ENCODE measurements around the gene FKBP8. TPM values are rescaled to one million over a fixed set of nuclear protein-coding genes. Genes with fewer than 3 reads are reported as not detected.

FKBP8 gene
- total RNA-seq, 2 donors from 2014 or later, result 277 to 336 TPM

GRCh38 chr19:18559685-18560084 lies 16.3 kb upstream of the FKBP8 start:
- Mint-ChIP-seq H3K4me1 (peaks cover 6% of the 10 kb centered on the region), H3K36me3 (ENCODE audit: low read depth) (peaks cover 18% of the 10 kb centered on the region)
- WGBS, 2 experiments (ENCODE audit: insufficient coverage in 1 of 2, insufficient read length in 1 of 2), result 81 to 93% methylated on average over 5 of the region's 5 CpGs

GRCh38 chr19:18558604-18559003 lies 15.2 kb upstream of the FKBP8 start:
- TF ChIP-seq CTCF (conservative IDR thresholded peaks at IDR 0.05), result no peak
- H3K27ac ChIP-seq (ENCODE audit: low read depth, low read length), result no peak overlapping the region
- H3K36me3 ChIP-seq (ENCODE audit: control insufficient read depth, insufficient read depth, low read length), result peaks cover 12% of the 10 kb centered on the region
- WGBS, 2 experiments (ENCODE audit: insufficient coverage in 1 of 2, insufficient read length in 1 of 2), result 73 to 90% methylated on average over 3 of the region's 3 CpGs
- no peaks in the 10 kb centered on the region for H3K27me3 ChIP-seq (ENCODE audit: control insufficient read depth, insufficient read depth, low read length, poor library complexity, severe bottlenecking)
- Mint-ChIP-seq H3K27me3 (ENCODE audit: insufficient read depth) (no peaks in the 10 kb centered on the region), H3K27ac (peak overlapping the region; percentile 86), H3K36me3 (ENCODE audit: low read depth) (peaks cover 10% of the 10 kb centered on the region), H3K9me3 (no peaks in the 10 kb centered on the region), H3K4me3 (peak overlapping the region; percentile 87), H3K4me1 (peaks cover 6% of the 10 kb centered on the region)
- no peak for DNase-seq
- no peaks in the 10 kb centered on the region for H3K4me1 ChIP-seq (ENCODE audit: control insufficient read depth, insufficient read depth, low read length)
- H3K4me3 ChIP-seq (ENCODE audit: low read length), result peak overlapping the region; percentile 94
- no peaks in the 10 kb centered on the region for H3K9me3 ChIP-seq (ENCODE audit: control insufficient read depth, low read length)
- H3K9ac ChIP-seq (ENCODE audit: extremely low read depth, low read length, poor library complexity, severe bottlenecking), result peak overlapping the region; percentile 66

More at GRCh38 chr19:18559685-18560084, 16.3 kb upstream of the FKBP8 start:
- Histone ChIP-seq H3K9ac (ENCODE audit: extremely low read depth, low read length, poor library complexity, severe bottlenecking) (no peak overlapping the region), H3K27ac (ENCODE audit: low read depth, low read length) (no peak overlapping the region), H3K9me3 (ENCODE audit: control insufficient read depth, low read length) (no peaks in the 10 kb centered on the region), H3K4me1 (ENCODE audit: control insufficient read depth, insufficient read depth, low read length) (no peaks in the 10 kb centered on the region), H3K4me3 (ENCODE audit: low read length) (no peak overlapping the region), H3K27me3 (ENCODE audit: control insufficient read depth, insufficient read depth, low read length, poor library complexity, severe bottlenecking) (no peaks in the 10 kb centered on the region), H3K36me3 (ENCODE audit: control insufficient read depth, insufficient read depth, low read length) (peaks cover 22% of the 10 kb centered on the region)
- Mint-ChIP-seq H3K27ac (no peak overlapping the region), H3K4me3 (no peak overlapping the region), H3K27me3 (ENCODE audit: insufficient read depth) (no peaks in the 10 kb centered on the region), H3K9me3 (no peaks in the 10 kb centered on the region)
- TF ChIP-seq CTCF (conservative IDR thresholded peaks at IDR 0.05), result no peak
- no peak for DNase-seq

GRCh38 chr19:18558202-18558555 lies 14.8 kb upstream of the FKBP8 start:
- DNase-seq, result peak; percentile 62

More at GRCh38 chr19:18558202-18558555, 14.8 kb upstream of the FKBP8 start:
- Histone ChIP-seq H3K4me3 (ENCODE audit: low read length) (peak overlapping the region; percentile 94), H3K27me3 (ENCODE audit: control insufficient read depth, insufficient read depth, low read length, poor library complexity, severe bottlenecking) (no peaks in the 10 kb centered on the region), H3K4me1 (ENCODE audit: control insufficient read depth, insufficient read depth, low read length) (no peaks in the 10 kb centered on the region), H3K9ac (ENCODE audit: extremely low read depth, low read length, poor library complexity, severe bottlenecking) (peak overlapping the region; percentile 66), H3K36me3 (ENCODE audit: control insufficient read depth, insufficient read depth, low read length) (peaks cover 12% of the 10 kb centered on the region), H3K9me3 (ENCODE audit: control insufficient read depth, low read length) (no peaks in the 10 kb centered on the region), H3K27ac (ENCODE audit: low read depth, low read length) (peak overlapping the region; percentile 46)
- Mint-ChIP-seq H3K9me3 (no peaks in the 10 kb centered on the region), H3K27me3 (ENCODE audit: insufficient read depth) (no peaks in the 10 kb centered on the region), H3K36me3 (ENCODE audit: low read depth) (peaks cover 8% of the 10 kb centered on the region), H3K4me3 (peak overlapping the region; percentile 87), H3K27ac (peak overlapping the region; percentile 86), H3K4me1 (peaks cover 6% of the 10 kb centered on the region)
- no peak for TF ChIP-seq CTCF (conservative IDR thresholded peaks at IDR 0.05)
- WGBS, 2 experiments (ENCODE audit: insufficient coverage in 1 of 2, insufficient read length in 1 of 2), result 15 to 19% methylated on average over 8 to 11 of the region's 11 CpGs

Measured in endodermal cell (in vitro differentiated cells).